B cell (primary cell): ENCODE measurements around the gene DLGAP4. TPM values are rescaled to one million over a fixed set of nuclear protein-coding genes. Genes with fewer than 3 reads are reported as not detected.

ENCODE experiments used
- ATAC-seq: fragments of 200-7000 bp; cut with Tn5 transposase; one replicate; pipeline ENCODE4 v1.10.0; 2021; ENCODE audit warnings: low read depth, mild to moderate bottlenecking, moderate number of reproducible peaks, moderate library complexity
- CTCF ChIA-PET: fragments of 350-600 bp; sonication (Branson Sonifier 250); formaldehyde crosslinking; loops from one replicate; lab custom pipeline; 2021; ENCODE audit warnings: antibody characterized with exemption, inconsistent platforms; lab: Charles Lee
- POLR2A ChIA-PET: fragments of 350-600 bp; sonication (Branson Sonifier 250); formaldehyde crosslinking; loops from one replicate; lab custom pipeline; 2021; ENCODE audit warnings: antibody characterized with exemption; lab: Charles Lee
- DNase-seq: peaks from one replicate; pipeline ENCODE4 v3.0.0; 2013
- H2AFZ ChIP-seq: 2 replicates; pipeline ENCODE4 v1.6.1; 2012; ENCODE audit warnings: mild to moderate bottlenecking, low read depth, low read length; ENCODE audit not compliant: insufficient read depth, poor library complexity, severe bottlenecking
- H3K27ac ChIP-seq, 2 donors: 1 replicate in 1 of 2; 2 replicates in 1 of 2; pipeline ENCODE4 v1.5.1; 2012 to 2013; ENCODE audit warnings: low read length in 2 of 2, mild to moderate bottlenecking in 2 of 2, moderate library complexity in 1 of 2
- H3K27me3 ChIP-seq, 4 experiments: fragments of 200-600 bp in 1 of 4; sonication (generic) in 1 of 4; replicated peaks in 1 of 4; 1 replicate in 2 of 4; 2 replicates in 2 of 4; pipeline versions ENCODE4 v1.6.1 to v1.7.0; 2013 to 2016; ENCODE audit warnings: low read length in 3 of 4, mild to moderate bottlenecking in 2 of 4, mixed read lengths in 1 of 4, moderate library complexity in 1 of 4; ENCODE audit not compliant: insufficient read depth in 4 of 4, control insufficient read depth in 3 of 4; ENCODE audit errors: control extremely low read depth in 1 of 4
- H3K36me3 ChIP-seq, 2 experiments: replicated peaks in 1 of 2; 1 replicate in 1 of 2; 2 replicates in 1 of 2; pipeline versions ENCODE4 v1.6.1 to v1.7.1; 2013; ENCODE audit warnings: low read length in 1 of 2; ENCODE audit not compliant: insufficient read depth in 2 of 2, control insufficient read depth in 1 of 2; ENCODE audit errors: control extremely low read depth in 1 of 2, extremely low read depth in 1 of 2
- H3K4me1 ChIP-seq, 2 donors: fragments of 200-600 bp in 1 of 2; sonication (generic) in 1 of 2; 1 replicate in 1 of 2; 2 replicates in 1 of 2; pipeline versions ENCODE4 v1.5.1 to v1.6.1; 2013 to 2017; ENCODE audit warnings: low read length in 2 of 2; ENCODE audit not compliant: control insufficient read depth in 2 of 2, insufficient read depth in 2 of 2
- H3K4me2 ChIP-seq: replicated peaks from 2 replicates; pipeline ENCODE3; 2012; ENCODE audit warnings: mild to moderate bottlenecking, low read depth, low read length; ENCODE audit not compliant: poor library complexity, severe bottlenecking
- H3K4me3 ChIP-seq, 5 experiments: fragments of 200-600 bp in 1 of 5; sonication (generic) in 1 of 5; 1 replicate in 3 of 5; 2 replicates in 2 of 5; pipeline versions ENCODE4 v1.5.1 to v1.7.0; 2011 to 2016; ENCODE audit warnings: low read length in 4 of 5, mild to moderate bottlenecking in 4 of 5, low read depth in 2 of 5, control low read depth in 1 of 5, moderate library complexity in 1 of 5; ENCODE audit not compliant: insufficient read depth in 1 of 5; ENCODE audit errors: control extremely low read depth in 1 of 5, extremely low read depth in 1 of 5
- H3K79me2 ChIP-seq: fragments of 200-600 bp; sonication (generic); one replicate; pipeline ENCODE4 v1.6.0; 2016; ENCODE audit warnings: low read length; ENCODE audit not compliant: control insufficient read depth, insufficient read depth
- H3K9ac ChIP-seq: fragments of 200-600 bp; sonication (generic); 2 replicates; pipeline ENCODE4 v1.6.1; 2017; ENCODE audit warnings: mild to moderate bottlenecking, low read length, moderate library complexity
- H3K9me3 ChIP-seq, 3 donors: one replicate each; pipeline versions ENCODE4 v1.6.1 to v1.7.1; 2013; ENCODE audit warnings: low read length in 2 of 3; ENCODE audit not compliant: control insufficient read depth in 2 of 3, insufficient read depth in 1 of 3; ENCODE audit errors: control extremely low read depth in 1 of 3
- H4K20me1 ChIP-seq: 2 replicates; pipeline ENCODE4 v1.6.0; 2012; ENCODE audit warnings: mild to moderate bottlenecking, low read length; ENCODE audit not compliant: insufficient read depth, control insufficient read depth, poor library complexity, severe bottlenecking
- H3K27ac Mint-ChIP-seq: one replicate; pipeline ENCODE4 v1.8.0; 2021; ENCODE audit warnings: mixed read lengths
- H3K27me3 Mint-ChIP-seq: one replicate; pipeline ENCODE4 v1.8.0; 2021; ENCODE audit warnings: mixed read lengths
- H3K4me1 Mint-ChIP-seq: one replicate; pipeline ENCODE4 v1.8.0; 2021; ENCODE audit warnings: mixed read lengths
- H3K4me3 Mint-ChIP-seq: one replicate; pipeline ENCODE4 v1.8.0; 2021; ENCODE audit warnings: mixed read lengths
- H3K9me3 Mint-ChIP-seq: one replicate; pipeline ENCODE4 v1.8.0; 2022; ENCODE audit warnings: mixed read lengths; ENCODE audit not compliant: insufficient read depth
- EZH2 ChIP-seq: IDR thresholded peaks from 2 replicates; pipeline ENCODE4 v1.6.1; 2012; ENCODE audit warnings: borderline replicate concordance, low read depth, mild to moderate bottlenecking, moderate library complexity, low read length; ENCODE audit not compliant: insufficient read depth, poor library complexity, severe bottlenecking
- WGBS: methylation state at CpG from one replicate; pipeline ENCODE4 v1.1.5; 2013; ENCODE audit warnings: missing lambda C conversion rate; ENCODE audit not compliant: insufficient coverage; 5-methylcytosine and 5-hydroxymethylcytosine counted together
- intact Hi-C: fragments of 100-400 bp; cut with micrococcal nuclease; formaldehyde crosslinking; loops from one replicate; pipeline ENCODE4 v1.10.0; 2022
- polyA plus RNA-seq: library from polyadenylated mRNA; depleted of rRNA; stranded (reverse); fragments of >200 nt; gene quantifications from 2 replicates; pipeline ENCODE4 v1.2.3, GENCODE V29; 2012
- total RNA-seq, 2 donors: library from RNA; stranded (reverse); fragments of 120-200 nt in 1 of 2; gene quantifications; 1 replicate in 1 of 2; 2 replicates in 1 of 2; pipeline versions ENCODE4 v1.2.3 to v1.2.4, GENCODE V29; 2013 to 2022
- TF ChIP-seq, protein P1 (sequence below): fragments of 200-600 bp; IDR thresholded peaks from one replicate; pipeline ENCODE4 v1.8.0; 2022; ENCODE audit warnings: antibody characterized with exemption, mild to moderate bottlenecking

Gene DLGAP4
- total and polyA plus RNA-seq, 2 donors (not counting 1 experiment from before 2014, with no cell fraction given): 68.8 to 87.8 TPM

DNA sequence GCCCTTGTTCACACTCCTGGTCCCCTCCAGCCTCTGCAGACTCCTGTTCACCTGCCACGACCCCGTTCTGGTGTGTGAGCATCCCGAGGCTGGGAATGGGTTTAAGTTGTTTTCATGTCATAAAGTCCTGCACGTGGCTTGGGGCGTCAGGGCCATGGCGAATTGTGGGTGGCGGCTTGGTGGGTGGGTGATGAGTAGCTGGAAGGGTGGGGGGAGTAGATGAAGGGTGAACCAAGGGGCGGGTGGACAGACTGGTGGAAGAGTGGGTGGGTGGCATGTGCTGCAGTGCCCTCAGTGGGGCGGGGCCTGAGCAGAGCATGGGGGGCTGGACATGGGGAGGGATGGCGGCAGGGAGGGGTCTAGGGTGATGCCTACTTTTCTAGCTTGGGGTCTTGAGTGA is 54.3 kb downstream of the DLGAP4 start:
- CTCF ChIA-PET: no interaction called here
- H3K36me3 ChIP-seq: no peaks in the 10 kb centered on the region
- H3K27ac Mint-ChIP-seq: no peak overlapping the region
- no peaks in the 10 kb centered on the region for H3K4me1 Mint-ChIP-seq
- TF ChIP-seq, protein P1, sequence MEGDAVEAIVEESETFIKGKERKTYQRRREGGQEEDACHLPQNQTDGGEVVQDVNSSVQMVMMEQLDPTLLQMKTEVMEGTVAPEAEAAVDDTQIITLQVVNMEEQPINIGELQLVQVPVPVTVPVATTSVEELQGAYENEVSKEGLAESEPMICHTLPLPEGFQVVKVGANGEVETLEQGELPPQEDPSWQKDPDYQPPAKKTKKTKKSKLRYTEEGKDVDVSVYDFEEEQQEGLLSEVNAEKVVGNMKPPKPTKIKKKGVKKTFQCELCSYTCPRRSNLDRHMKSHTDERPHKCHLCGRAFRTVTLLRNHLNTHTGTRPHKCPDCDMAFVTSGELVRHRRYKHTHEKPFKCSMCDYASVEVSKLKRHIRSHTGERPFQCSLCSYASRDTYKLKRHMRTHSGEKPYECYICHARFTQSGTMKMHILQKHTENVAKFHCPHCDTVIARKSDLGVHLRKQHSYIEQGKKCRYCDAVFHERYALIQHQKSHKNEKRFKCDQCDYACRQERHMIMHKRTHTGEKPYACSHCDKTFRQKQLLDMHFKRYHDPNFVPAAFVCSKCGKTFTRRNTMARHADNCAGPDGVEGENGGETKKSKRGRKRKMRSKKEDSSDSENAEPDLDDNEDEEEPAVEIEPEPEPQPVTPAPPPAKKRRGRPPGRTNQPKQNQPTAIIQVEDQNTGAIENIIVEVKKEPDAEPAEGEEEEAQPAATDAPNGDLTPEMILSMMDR: no peak
- TF ChIP-seq EZH2: no peak
- H3K79me2 ChIP-seq: no peaks in the 10 kb centered on the region
- intact Hi-C loops: no loop called here
- H3K4me3 ChIP-seq: no peak overlapping the region
- H2AFZ ChIP-seq: no peak overlapping the region
- no peak overlapping the region for H3K4me2 ChIP-seq
- H4K20me1 ChIP-seq: no peaks in the 10 kb centered on the region
- no peaks in the 10 kb centered on the region for H3K9me3 Mint-ChIP-seq
- peaks cover 0 to 5% (median 2%) of the 10 kb centered on the region in 3 donors for H3K9me3 ChIP-seq
- H3K4me3 Mint-ChIP-seq: no peak overlapping the region
- H3K27me3 Mint-ChIP-seq: peaks cover 33% of the 10 kb centered on the region
- POLR2A ChIA-PET: no interaction called here
- H3K27ac ChIP-seq: no peak overlapping the region
- no peaks in the 10 kb centered on the region for H3K4me1 ChIP-seq
- ATAC-seq (no peak), DNase-seq (no peak)
- 71% methylated on average over 6 of the region's 10 CpGs for WGBS
- no peaks in the 10 kb centered on the region for H3K27me3 ChIP-seq
- no peak overlapping the region for H3K9ac ChIP-seq

DNA sequence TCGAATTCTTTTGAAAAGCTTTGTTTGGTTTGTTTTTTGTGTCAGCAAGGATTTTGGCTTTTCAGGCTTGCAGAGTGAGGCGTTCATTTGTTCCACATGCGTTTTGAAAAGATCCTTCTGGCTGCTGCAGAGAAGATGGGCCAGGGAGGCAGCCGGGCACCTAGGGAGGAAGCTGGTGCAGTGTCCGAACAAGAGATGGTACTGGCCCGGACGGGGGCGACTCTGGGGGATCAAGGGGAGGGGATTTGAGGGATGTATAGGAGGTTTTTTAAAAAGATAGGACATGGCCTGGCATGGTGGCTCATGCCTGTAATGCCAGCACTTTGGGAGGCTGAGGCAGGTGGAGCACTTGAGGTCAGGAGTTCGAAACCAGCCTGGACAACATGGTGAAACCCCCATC is 55.3 kb downstream of the DLGAP4 start:
- Histone ChIP-seq H3K27ac (no peak overlapping the region), H3K4me2 (no peak overlapping the region), H2AFZ (no peak overlapping the region), H3K4me1 (no peaks in the 10 kb centered on the region), H3K4me3 (no peak overlapping the region), H3K27me3 (peaks cover 0 to 4% (median 0%) of the 10 kb centered on the region in 4 experiments), H3K79me2 (no peaks in the 10 kb centered on the region), H3K36me3 (no peaks in the 10 kb centered on the region), H3K9ac (no peak overlapping the region), H3K9me3 (no peaks in the 10 kb centered on the region), H4K20me1 (no peaks in the 10 kb centered on the region)
- H3K9me3 Mint-ChIP-seq: no peaks in the 10 kb centered on the region
- DNase-seq (no peak), ATAC-seq (no peak)
- H3K4me1 Mint-ChIP-seq: no peaks in the 10 kb centered on the region
- POLR2A ChIA-PET: interaction anchor here (0.6 kb wide), 1 partner anchor 1562 kb away, joined by 3 read pairs; no protein-coding TSS in a partner anchor
- 85% methylated on average over 9 of the region's 9 CpGs for WGBS
- H3K27me3 Mint-ChIP-seq: peaks cover 34% of the 10 kb centered on the region
- no peak overlapping the region for H3K4me3 Mint-ChIP-seq
- intact Hi-C loops: no loop called here
- CTCF ChIA-PET: no interaction called here
- H3K27ac Mint-ChIP-seq: no peak overlapping the region
- TF ChIP-seq EZH2: no peak
- TF ChIP-seq, protein P1: no peak
